ENCODE results near the gene CES2.
"Not testable (repeated sequence)": the region's sequence is repeated elsewhere in the genome, so short reads cannot be mapped to it uniquely, and the experiment has no call there.

CES2 gene, protein sequence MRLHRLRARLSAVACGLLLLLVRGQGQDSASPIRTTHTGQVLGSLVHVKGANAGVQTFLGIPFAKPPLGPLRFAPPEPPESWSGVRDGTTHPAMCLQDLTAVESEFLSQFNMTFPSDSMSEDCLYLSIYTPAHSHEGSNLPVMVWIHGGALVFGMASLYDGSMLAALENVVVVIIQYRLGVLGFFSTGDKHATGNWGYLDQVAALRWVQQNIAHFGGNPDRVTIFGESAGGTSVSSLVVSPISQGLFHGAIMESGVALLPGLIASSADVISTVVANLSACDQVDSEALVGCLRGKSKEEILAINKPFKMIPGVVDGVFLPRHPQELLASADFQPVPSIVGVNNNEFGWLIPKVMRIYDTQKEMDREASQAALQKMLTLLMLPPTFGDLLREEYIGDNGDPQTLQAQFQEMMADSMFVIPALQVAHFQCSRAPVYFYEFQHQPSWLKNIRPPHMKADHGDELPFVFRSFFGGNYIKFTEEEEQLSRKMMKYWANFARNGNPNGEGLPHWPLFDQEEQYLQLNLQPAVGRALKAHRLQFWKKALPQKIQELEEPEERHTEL

DNA sequence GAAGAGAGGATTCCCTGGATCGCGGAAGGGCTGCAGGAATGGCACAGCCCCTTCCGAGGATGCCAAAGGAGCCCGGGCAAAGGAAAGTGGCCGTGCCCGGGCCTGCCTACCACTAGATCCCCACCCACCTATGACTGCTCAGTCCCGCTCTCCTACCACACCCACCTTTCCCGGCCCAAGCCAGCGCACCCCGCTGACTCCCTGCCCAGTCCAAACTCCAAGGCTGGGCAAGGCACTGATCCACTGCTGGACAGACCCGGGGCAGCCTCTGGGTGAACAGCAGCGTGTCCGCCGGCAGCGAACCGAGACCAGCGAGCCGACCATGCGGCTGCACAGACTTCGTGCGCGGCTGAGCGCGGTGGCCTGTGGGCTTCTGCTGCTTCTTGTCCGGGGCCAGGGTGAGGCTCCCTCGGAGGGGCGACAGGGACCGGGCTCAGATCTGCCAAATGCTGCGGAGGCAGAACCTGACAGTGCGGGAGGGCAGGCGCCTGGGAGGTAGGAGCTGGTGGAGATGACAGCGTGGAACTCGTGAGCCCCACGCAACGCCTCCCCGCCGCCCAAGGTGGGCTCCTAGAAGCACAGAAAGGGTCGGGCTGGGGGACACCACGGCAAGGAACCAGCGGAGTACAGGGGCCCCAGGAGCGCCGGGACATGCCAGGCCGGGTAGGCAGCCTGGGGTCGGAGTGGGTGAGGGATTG, at the start of gene CES2:
TSS of gene CES2 (plus strand) at position 203 of the 698 bp plus-strand sequence. CDS start at position 323, 120 bp downstream.
- H3K27me3 Mint-ChIP-seq (ENCODE audit: low read depth) = no peaks in the 10 kb centered on the region
- no peaks in the 10 kb centered on the region for H3K9me3 Mint-ChIP-seq
- peaks cover 35% of the 10 kb centered on the region for H3K4me1 Mint-ChIP-seq (ENCODE audit: low read depth)
- H3K27ac Mint-ChIP-seq = peak within 1 kb of the TSS; percentile 96
- H3K4me3 Mint-ChIP-seq = peak within 1 kb of the TSS; percentile 97
- peaks cover 28% of the 10 kb centered on the region for H3K36me3 Mint-ChIP-seq (ENCODE audit: low read depth)

DNA sequence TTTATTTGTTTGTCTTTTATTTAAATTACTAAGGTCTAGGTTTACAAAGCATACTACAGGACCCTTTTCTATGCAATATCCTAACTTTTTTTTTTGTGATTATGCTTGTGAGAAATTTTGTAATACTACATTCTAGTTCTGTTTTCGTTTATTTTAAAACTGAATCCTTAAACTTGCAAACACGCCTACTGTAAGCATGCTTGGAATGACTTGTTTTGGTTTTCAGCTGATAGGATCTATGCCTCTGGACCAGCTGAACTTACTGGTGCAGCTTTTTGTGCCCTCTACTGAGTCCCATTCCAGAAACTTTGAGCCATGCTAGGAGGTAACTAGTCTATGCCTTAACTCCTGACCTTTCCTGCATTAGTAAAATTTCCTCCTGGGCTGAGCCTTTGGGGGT, 49.0 kb upstream of the CES2 start:
- no peak overlapping the region for H3K4me3 Mint-ChIP-seq
- H3K27me3 Mint-ChIP-seq (ENCODE audit: low read depth) = no peaks in the 10 kb centered on the region
- H3K4me1 Mint-ChIP-seq (ENCODE audit: low read depth) = peaks cover 28% of the 10 kb centered on the region
- peaks cover 23% of the 10 kb centered on the region for H3K36me3 Mint-ChIP-seq (ENCODE audit: low read depth)
- H3K9me3 Mint-ChIP-seq = no peaks in the 10 kb centered on the region
- H3K27ac Mint-ChIP-seq = no peak overlapping the region

DNA sequence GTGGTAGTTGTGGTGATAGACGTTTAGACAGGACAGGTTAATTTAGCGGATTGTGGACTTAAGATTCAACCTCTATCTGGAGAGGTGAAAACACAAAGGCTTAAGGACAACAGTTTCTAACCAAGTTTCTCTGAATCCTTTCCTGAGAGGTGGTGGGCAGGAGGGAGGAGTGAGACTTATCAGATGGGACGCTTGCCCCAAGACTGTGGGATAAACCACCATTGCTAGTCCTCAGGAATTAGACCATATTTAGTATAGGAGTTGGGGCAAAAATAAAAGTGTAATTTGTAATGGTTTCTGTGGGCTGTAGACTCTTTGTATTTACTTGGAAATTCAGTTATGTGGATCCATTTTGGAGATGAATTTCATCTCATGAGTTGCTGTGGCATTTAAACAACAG, 48.4 kb upstream of the CES2 start:
- H3K36me3 Mint-ChIP-seq (ENCODE audit: low read depth) = peaks cover 23% of the 10 kb centered on the region
- no peak overlapping the region for H3K27ac Mint-ChIP-seq
- H3K4me3 Mint-ChIP-seq = no peak overlapping the region
- H3K9me3 Mint-ChIP-seq = no peaks in the 10 kb centered on the region
- peaks cover 27% of the 10 kb centered on the region for H3K4me1 Mint-ChIP-seq (ENCODE audit: low read depth)
- H3K27me3 Mint-ChIP-seq (ENCODE audit: low read depth) = no peaks in the 10 kb centered on the region

DNA sequence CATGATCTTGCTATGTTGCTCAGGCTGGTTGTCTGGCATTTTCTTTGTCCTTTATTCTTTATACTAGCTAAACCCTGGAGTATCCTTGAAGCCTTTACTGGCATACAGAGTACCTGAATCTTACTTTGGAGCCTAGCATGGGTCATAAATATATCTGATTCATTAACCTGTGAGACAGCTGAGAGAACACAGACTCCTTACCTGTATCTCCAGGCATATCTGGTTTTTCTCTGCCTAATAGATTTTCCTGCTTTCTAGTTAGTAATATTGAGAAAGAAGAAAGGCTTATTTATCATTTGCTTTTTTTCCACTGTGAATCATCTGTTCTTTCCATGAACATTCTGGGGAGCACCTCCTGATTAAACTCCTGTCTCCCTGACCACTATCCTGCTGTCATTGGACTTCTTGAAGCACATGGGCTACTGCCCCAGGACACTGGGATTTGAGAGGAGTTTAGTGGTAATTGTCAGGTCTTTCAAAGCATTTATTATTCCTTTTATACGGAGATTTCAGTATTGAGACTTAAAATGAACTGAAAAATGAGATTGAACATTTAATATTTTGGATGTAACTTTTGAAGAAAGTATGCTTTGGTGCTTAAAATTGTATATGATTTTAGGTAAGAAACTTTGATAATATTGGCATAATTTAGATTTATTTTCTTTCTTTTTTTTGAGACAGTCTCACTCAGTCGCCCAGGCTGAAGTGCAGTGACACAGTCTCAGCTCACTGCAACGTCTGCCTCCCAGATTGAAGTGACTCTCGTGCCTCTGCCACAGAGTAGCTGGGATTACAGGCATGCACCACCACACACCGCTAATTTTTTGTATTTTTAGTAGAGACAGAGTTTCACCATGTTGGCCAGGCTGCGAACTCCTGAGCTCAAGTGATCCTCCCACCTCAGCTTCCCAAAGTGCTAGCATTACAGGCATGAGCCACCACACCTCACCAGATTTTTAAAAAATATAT, 46.4 kb upstream of the CES2 start:
- Mint-ChIP-seq H3K27me3 (ENCODE audit: low read depth) (no peaks in the 10 kb centered on the region), H3K9me3 (no peaks in the 10 kb centered on the region), H3K4me1 (ENCODE audit: low read depth) (peaks cover 28% of the 10 kb centered on the region), H3K36me3 (ENCODE audit: low read depth) (peaks cover 25% of the 10 kb centered on the region), H3K27ac (no peak overlapping the region), H3K4me3 (no peak overlapping the region)

GRCh38 chr16:66889622-66890021, 45.7 kb upstream of the CES2 start:
- no peak overlapping the region for H3K27ac Mint-ChIP-seq
- H3K4me3 Mint-ChIP-seq = no peak overlapping the region
- H3K36me3 Mint-ChIP-seq (ENCODE audit: low read depth) = peaks cover 22% of the 10 kb centered on the region
- H3K27me3 Mint-ChIP-seq (ENCODE audit: low read depth) = no peaks in the 10 kb centered on the region
- H3K4me1 Mint-ChIP-seq (ENCODE audit: low read depth) = peaks cover 30% of the 10 kb centered on the region
- no peaks in the 10 kb centered on the region for H3K9me3 Mint-ChIP-seq

GRCh38 chr16:66890799-66891198, 44.5 kb upstream of the CES2 start:
- no peak overlapping the region for H3K4me3 Mint-ChIP-seq
- peaks cover 13% of the 10 kb centered on the region for H3K36me3 Mint-ChIP-seq (ENCODE audit: low read depth)
- H3K27me3 Mint-ChIP-seq (ENCODE audit: low read depth) = no peaks in the 10 kb centered on the region
- no peaks in the 10 kb centered on the region for H3K9me3 Mint-ChIP-seq
- peaks cover 30% of the 10 kb centered on the region for H3K4me1 Mint-ChIP-seq (ENCODE audit: low read depth)
- H3K27ac Mint-ChIP-seq = no peak overlapping the region

DNA sequence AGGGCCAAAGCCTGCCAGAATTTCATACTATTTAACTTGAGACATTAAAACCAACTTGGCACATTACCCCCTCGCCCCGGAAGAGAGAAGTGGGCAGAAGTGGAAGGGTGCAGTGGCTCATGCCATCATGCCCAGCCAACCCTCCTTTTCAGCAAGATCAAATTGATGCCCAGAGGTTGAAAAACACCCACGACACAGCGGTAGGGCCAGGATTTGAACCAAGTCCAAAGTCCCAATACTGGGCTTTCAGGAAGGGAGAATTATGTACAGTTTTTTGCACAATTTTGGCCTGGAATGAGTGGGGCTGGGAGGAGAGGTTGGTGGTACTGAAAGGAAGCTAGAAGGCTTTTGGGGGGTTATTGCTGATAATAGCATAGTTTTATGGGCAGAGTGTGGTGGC, 44.0 kb upstream of the CES2 start:
- Mint-ChIP-seq H3K4me1 (ENCODE audit: low read depth) (peaks cover 31% of the 10 kb centered on the region), H3K27ac (no peak overlapping the region), H3K27me3 (ENCODE audit: low read depth) (no peaks in the 10 kb centered on the region), H3K9me3 (no peaks in the 10 kb centered on the region), H3K36me3 (ENCODE audit: low read depth) (peaks cover 13% of the 10 kb centered on the region), H3K4me3 (no peak overlapping the region)

GRCh38 chr16:66891797-66892196, 43.5 kb upstream of the CES2 start:
- H3K27ac Mint-ChIP-seq = no peak overlapping the region
- H3K27me3 Mint-ChIP-seq (ENCODE audit: low read depth) = no peaks in the 10 kb centered on the region
- H3K9me3 Mint-ChIP-seq = no peaks in the 10 kb centered on the region
- H3K36me3 Mint-ChIP-seq (ENCODE audit: low read depth) = peaks cover 10% of the 10 kb centered on the region
- H3K4me1 Mint-ChIP-seq (ENCODE audit: low read depth) = peaks cover 29% of the 10 kb centered on the region
- no peak overlapping the region for H3K4me3 Mint-ChIP-seq

GRCh38 chr16:66894055-66894454, 41.3 kb upstream of the CES2 start:
- Mint-ChIP-seq H3K27me3 (ENCODE audit: low read depth) (no peaks in the 10 kb centered on the region), H3K36me3 (ENCODE audit: low read depth) (peaks cover 3% of the 10 kb centered on the region), H3K27ac (peak overlapping the region; percentile 33), H3K4me3 (no peak overlapping the region), H3K4me1 (ENCODE audit: low read depth) (peaks cover 22% of the 10 kb centered on the region), H3K9me3 (no peaks in the 10 kb centered on the region)

DNA sequence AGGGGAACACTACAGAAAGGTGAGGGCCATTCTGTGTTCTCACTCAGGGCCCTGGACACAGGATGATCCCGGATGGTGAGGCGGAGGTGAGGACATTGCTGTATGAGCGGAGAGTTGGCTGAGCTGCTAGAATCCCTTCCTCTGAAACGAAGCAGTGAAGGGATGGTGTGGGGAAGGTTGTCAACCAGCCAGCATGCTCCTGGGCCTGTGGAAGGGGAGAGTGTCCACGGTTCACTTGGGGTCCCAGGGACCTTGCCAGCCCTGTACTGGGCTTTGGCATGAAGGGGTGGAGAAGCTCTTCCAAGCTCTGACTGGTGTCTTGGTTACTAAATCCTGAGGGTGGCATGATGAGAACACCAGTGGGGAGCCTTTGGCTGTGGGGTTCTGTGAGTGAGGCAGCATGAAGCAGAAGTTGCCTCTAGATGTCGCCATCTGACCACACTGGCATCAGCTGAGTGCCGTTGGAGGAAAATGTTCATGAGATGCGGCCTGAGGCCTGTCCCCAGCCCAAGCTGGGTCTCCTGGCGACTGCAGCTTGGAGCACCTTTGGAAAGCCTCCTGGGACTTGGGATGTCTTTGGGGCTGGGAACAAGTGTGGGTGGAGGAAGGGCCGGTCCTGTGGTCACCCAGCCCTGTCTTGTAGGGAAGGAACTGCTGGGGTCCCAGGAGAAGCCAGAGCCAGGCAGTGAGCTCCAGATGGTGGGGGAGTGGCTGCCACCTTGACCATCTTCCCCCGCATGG, 40.2 kb upstream of the CES2 start:
- Mint-ChIP-seq H3K27me3 (ENCODE audit: low read depth) (no peaks in the 10 kb centered on the region), H3K36me3 (ENCODE audit: low read depth) (peaks cover 3% of the 10 kb centered on the region), H3K4me3 (no peak overlapping the region), H3K4me1 (ENCODE audit: low read depth) (peaks cover 22% of the 10 kb centered on the region), H3K27ac (peak overlapping the region; percentile 28), H3K9me3 (no peaks in the 10 kb centered on the region)

GRCh38 chr16:66895689-66895979, 39.7 kb upstream of the CES2 start:
- Mint-ChIP-seq H3K36me3 (ENCODE audit: low read depth) (peaks cover 3% of the 10 kb centered on the region), H3K27ac (no peak overlapping the region), H3K27me3 (ENCODE audit: low read depth) (no peaks in the 10 kb centered on the region), H3K9me3 (no peaks in the 10 kb centered on the region), H3K4me3 (no peak overlapping the region), H3K4me1 (ENCODE audit: low read depth) (peaks cover 22% of the 10 kb centered on the region)

GRCh38 chr16:66895999-66896398, 39.3 kb upstream of the CES2 start:
- H3K27me3 Mint-ChIP-seq (ENCODE audit: low read depth) = no peaks in the 10 kb centered on the region
- no peak overlapping the region for H3K27ac Mint-ChIP-seq
- no peak overlapping the region for H3K4me3 Mint-ChIP-seq
- H3K4me1 Mint-ChIP-seq (ENCODE audit: low read depth) = peaks cover 22% of the 10 kb centered on the region
- no peaks in the 10 kb centered on the region for H3K9me3 Mint-ChIP-seq
- peaks cover 3% of the 10 kb centered on the region for H3K36me3 Mint-ChIP-seq (ENCODE audit: low read depth)

DNA sequence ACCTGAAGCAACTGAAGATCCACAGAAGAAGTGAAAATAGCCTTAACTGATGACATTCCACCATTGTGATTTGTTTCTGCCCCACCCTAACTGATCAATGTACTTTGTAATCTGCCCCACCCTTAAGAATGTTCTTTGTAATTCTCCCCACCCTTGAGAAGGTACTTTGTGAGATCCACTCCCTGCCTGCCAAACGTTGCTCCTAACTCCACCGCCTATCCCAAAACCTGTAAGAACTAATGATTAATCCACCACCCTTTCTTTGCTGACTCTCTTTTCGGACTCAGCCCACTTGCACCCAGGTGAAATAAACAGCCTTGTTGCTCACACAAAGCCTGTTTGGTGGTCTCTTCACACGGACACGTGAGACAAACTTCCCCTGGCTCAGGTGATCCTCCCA, 38.6 kb upstream of the CES2 start:
- H3K27ac Mint-ChIP-seq; H3K27me3 Mint-ChIP-seq (ENCODE audit: low read depth); H3K4me3 Mint-ChIP-seq; H3K36me3 Mint-ChIP-seq (ENCODE audit: low read depth); H3K9me3 Mint-ChIP-seq: not testable (repeated sequence)
- H3K4me1 Mint-ChIP-seq (ENCODE audit: low read depth) = peaks cover 22% of the 10 kb centered on the region

GRCh38 chr16:66898207-66898606, 37.1 kb upstream of the CES2 start:
- H3K9me3 Mint-ChIP-seq = no peaks in the 10 kb centered on the region
- H3K4me1 Mint-ChIP-seq (ENCODE audit: low read depth) = peaks cover 14% of the 10 kb centered on the region
- peaks cover under 1% of the 10 kb centered on the region for H3K36me3 Mint-ChIP-seq (ENCODE audit: low read depth)
- no peaks in the 10 kb centered on the region for H3K27me3 Mint-ChIP-seq (ENCODE audit: low read depth)
- H3K27ac Mint-ChIP-seq = no peak overlapping the region
- no peak overlapping the region for H3K4me3 Mint-ChIP-seq
